ENCODE measurements around the gene TSSC4.

Gene TSSC4

GRCh38 chr11:2393941-2394817, 6.4 kb upstream of the TSSC4 start:
- Mint-ChIP-seq H3K4me3 (peak overlapping the region; percentile 44 to 59), H3K4me1 (ENCODE audit: low read depth in 2 of 2) (peaks cover 19 to 36% of the 10 kb centered on the region in 2 donors), H3K36me3 (ENCODE audit: insufficient read depth) (peaks cover 91% of the 10 kb centered on the region), H3K27ac (peak overlapping the region; percentile 56 to 66), H3K27me3 (no peaks in the 10 kb centered on the region), H3K9me3 (no peaks in the 10 kb centered on the region)
- DNase-seq: peak; percentile 36 to 45 (median 41)
- peak; percentile 74 for ATAC-seq (replicated peaks)

GRCh38 chr11:2394818-2395105, 5.8 kb upstream of the TSSC4 start:
- H3K27me3 Mint-ChIP-seq: no peaks in the 10 kb centered on the region
- peak overlapping the region; percentile 44 to 59 for H3K4me3 Mint-ChIP-seq
- ATAC-seq (replicated peaks) (no peak), DNase-seq (no peak)
- peaks cover 91% of the 10 kb centered on the region for H3K36me3 Mint-ChIP-seq (ENCODE audit: insufficient read depth)
- peaks cover 14 to 33% of the 10 kb centered on the region in 2 donors for H3K4me1 Mint-ChIP-seq (ENCODE audit: low read depth in 2 of 2)
- peak overlapping the region; percentile 56 to 66 for H3K27ac Mint-ChIP-seq
- no peaks in the 10 kb centered on the region for H3K9me3 Mint-ChIP-seq

DNA sequence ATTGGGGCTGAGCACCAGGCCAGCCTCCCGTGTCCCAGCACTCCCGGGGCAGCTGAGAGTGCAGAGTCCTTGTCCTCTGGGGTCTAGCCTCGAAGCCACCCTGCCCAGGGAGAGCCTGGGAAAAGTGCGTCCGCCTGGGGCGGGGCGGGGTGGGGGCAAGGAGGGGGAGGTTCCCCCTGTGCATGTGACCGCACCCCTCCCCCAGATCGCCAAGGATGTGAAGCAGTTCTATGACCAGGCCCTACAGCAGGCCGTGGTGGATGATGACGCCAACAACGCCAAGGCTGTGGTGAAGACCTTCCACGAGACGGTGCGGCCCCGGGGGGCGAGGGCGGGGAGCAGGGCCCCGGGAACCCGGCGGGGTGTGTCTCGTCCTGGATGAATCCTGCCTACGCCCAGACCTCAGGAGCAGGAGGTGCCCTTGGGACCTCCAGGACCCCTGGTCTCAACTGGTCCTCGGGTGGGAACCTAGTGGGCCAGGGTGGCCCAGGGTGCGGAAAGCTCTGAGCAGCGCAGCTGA, 5.3 kb upstream of the TSSC4 start:
- Mint-ChIP-seq H3K4me3 (peak overlapping the region; percentile 44 to 59), H3K4me1 (ENCODE audit: low read depth in 2 of 2) (peaks cover 9 to 30% of the 10 kb centered on the region in 2 donors), H3K27me3 (no peaks in the 10 kb centered on the region), H3K36me3 (ENCODE audit: insufficient read depth) (peaks cover 93% of the 10 kb centered on the region), H3K9me3 (no peaks in the 10 kb centered on the region), H3K27ac (peak overlapping the region; percentile 56 to 66)
- DNase-seq (no peak), ATAC-seq (replicated peaks) (no peak)

DNA sequence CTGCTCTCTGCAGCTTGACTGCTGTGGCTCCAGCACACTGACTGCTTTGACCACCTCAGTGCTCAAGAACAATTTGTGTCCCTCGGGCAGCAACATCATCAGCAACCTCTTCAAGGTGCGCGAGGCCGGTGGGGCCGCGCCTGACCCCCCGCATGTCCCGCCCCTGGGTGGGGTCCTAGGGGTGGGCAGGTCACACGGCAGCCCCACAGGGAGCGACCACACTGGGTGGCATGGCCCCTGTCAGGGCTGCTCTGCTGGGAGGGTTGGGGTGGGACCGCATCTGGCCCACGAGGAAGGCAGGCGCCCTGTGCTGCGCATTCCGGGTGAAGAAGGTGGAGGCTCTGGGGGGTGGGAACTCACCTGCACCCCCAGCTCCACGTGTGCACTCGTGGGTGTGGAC, 4.7 kb upstream of the TSSC4 start:
- H3K9me3 Mint-ChIP-seq: no peaks in the 10 kb centered on the region
- no peaks in the 10 kb centered on the region for H3K27me3 Mint-ChIP-seq

GRCh38 chr11:2396471-2396870, 4.1 kb upstream of the TSSC4 start:
- no peaks in the 10 kb centered on the region for H3K27me3 Mint-ChIP-seq
- peaks cover 6 to 30% of the 10 kb centered on the region in 2 donors for H3K4me1 Mint-ChIP-seq (ENCODE audit: low read depth in 2 of 2)
- no peak for DNase-seq
- ATAC-seq (replicated peaks): no peak
- peaks cover 87% of the 10 kb centered on the region for H3K36me3 Mint-ChIP-seq (ENCODE audit: insufficient read depth)
- no peaks in the 10 kb centered on the region for H3K9me3 Mint-ChIP-seq
- peak overlapping the region in 1 of 2 donors; percentile 62 for H3K27ac Mint-ChIP-seq
- H3K4me3 Mint-ChIP-seq: no peak overlapping the region

More for the DNA sequence above, 4.7 kb upstream of the TSSC4 start:
- Mint-ChIP-seq H3K4me3 (no peak overlapping the region), H3K36me3 (ENCODE audit: insufficient read depth) (peaks cover 93% of the 10 kb centered on the region), H3K27ac (peak overlapping the region in 1 of 2 donors; percentile 62), H3K4me1 (ENCODE audit: low read depth in 2 of 2) (peaks cover 6 to 28% of the 10 kb centered on the region in 2 donors)
- DNase-seq: no peak
- no peak for ATAC-seq (replicated peaks)

GRCh38 chr11:2397005-2397404, 3.5 kb upstream of the TSSC4 start:
- no peak overlapping the region for H3K4me3 Mint-ChIP-seq
- DNase-seq (no peak), ATAC-seq (replicated peaks) (no peak)
- no peaks in the 10 kb centered on the region for H3K9me3 Mint-ChIP-seq
- H3K36me3 Mint-ChIP-seq (ENCODE audit: insufficient read depth): peaks cover 87% of the 10 kb centered on the region
- H3K4me1 Mint-ChIP-seq (ENCODE audit: low read depth in 2 of 2): peaks cover 6 to 28% of the 10 kb centered on the region in 2 donors
- H3K27ac Mint-ChIP-seq: peak overlapping the region in 1 of 2 donors; percentile 96
- H3K27me3 Mint-ChIP-seq: no peaks in the 10 kb centered on the region

DNA sequence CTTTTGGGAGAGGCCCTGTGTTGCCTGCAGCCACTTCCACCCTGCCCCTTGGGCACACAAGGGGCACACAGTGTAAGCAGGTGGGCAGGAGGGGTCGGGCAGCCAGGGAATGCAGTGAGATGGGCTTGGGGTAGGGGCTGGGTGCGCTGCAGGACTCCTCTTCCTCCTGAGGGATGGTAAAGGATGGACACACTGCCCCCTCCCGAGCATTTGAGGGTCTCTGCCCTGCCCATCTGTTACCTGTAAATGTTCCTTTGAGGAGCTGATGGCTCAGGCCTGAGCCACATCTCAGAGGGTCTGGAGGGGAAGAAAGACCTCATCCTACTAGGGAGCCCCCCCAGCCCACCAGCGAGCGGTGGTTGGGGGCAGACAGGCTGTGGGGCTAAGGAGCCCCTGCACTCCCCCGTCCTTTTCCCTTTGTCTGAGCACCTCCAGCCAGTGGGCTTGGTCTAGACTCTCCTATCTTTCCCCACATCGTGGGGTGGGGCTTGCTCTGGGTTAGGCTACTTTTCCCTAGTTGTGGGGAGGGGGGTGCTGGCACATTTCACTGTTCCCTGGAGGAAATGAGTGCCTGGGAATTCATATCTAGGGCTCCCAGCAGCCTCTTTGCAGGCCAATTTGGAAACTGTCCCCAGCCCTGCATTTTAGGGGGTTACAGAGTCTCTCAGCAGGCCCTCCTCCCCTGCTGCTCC, 1.7 kb upstream of the TSSC4 start:
- DNase-seq: no peak
- H3K27ac Mint-ChIP-seq: peak overlapping the region; percentile 94 to 96
- H3K4me1 Mint-ChIP-seq (ENCODE audit: low read depth in 2 of 2): peaks cover 6 to 23% of the 10 kb centered on the region in 2 donors
- no peak for ATAC-seq (replicated peaks)
- no peaks in the 10 kb centered on the region for H3K27me3 Mint-ChIP-seq
- H3K36me3 Mint-ChIP-seq (ENCODE audit: insufficient read depth): peaks cover 85% of the 10 kb centered on the region
- H3K4me3 Mint-ChIP-seq: peak overlapping the region; percentile 92 to 93
- H3K9me3 Mint-ChIP-seq: no peaks in the 10 kb centered on the region

DNA sequence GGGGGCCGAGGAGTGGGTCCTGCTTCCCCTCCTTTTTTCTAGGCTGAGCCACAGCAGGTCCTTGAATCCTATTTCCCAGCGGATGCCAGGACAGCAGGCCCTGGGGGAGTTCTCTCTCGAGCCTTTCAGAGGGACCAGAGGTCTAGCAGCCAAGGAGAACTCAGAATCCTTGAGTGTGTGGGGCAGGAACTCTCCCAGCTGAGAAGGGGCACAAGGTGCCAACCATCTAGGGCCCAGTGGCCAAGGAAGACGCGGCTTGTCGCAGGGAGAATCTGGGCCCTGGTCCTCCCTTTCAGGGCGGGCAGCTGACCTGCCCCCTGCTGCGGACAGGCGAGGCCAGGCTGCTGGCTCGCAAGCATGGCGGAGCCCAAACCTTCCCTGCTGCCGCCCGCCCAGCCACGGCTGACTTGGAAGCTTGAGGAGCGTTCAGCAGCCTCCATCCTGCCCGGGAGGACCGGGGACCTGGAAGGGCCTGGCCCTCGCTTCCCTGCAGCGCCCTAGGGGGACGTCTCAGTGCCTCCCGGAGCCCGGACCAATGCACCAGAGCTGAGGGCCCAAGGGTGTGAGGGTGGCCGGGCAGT, 972 bp upstream of the TSSC4 start:
- no peaks in the 10 kb centered on the region for H3K9me3 Mint-ChIP-seq
- DNase-seq (peak in 2 of 3 experiments; percentile 18 to 27), ATAC-seq (replicated peaks) (peak; percentile 4)
- peaks cover 83% of the 10 kb centered on the region for H3K36me3 Mint-ChIP-seq (ENCODE audit: insufficient read depth)
- peak overlapping the region; percentile 94 to 96 for H3K27ac Mint-ChIP-seq
- peak overlapping the region; percentile 92 to 93 for H3K4me3 Mint-ChIP-seq
- H3K4me1 Mint-ChIP-seq (ENCODE audit: low read depth in 2 of 2): peaks cover 5 to 19% of the 10 kb centered on the region in 2 donors
- no peaks in the 10 kb centered on the region for H3K27me3 Mint-ChIP-seq

- Mint-ChIP-seq H3K4me1 (ENCODE audit: low read depth in 2 of 2) (peaks cover 0 to 14% of the 10 kb centered on the region in 2 donors), H3K27me3 (no peaks in the 10 kb centered on the region), H3K27ac (peak overlapping the region; percentile 94 to 96), H3K9me3 (no peaks in the 10 kb centered on the region), H3K4me3 (peak overlapping the region; percentile 92 to 93), H3K36me3 (ENCODE audit: insufficient read depth) (peaks cover 75% of the 10 kb centered on the region)
- no peak for DNase-seq
- no peak for ATAC-seq (replicated peaks)
These were observed 349 bp downstream of the TSSC4 start for GRCh38 chr11:2400762-2401435.

GRCh38 chr11:2401436-2401984, 960 bp downstream of the TSSC4 start:
- Mint-ChIP-seq H3K27me3 (no peaks in the 10 kb centered on the region), H3K36me3 (ENCODE audit: insufficient read depth) (peaks cover 69% of the 10 kb centered on the region), H3K9me3 (no peaks in the 10 kb centered on the region), H3K4me3 (peak overlapping the region; percentile 92 to 93), H3K4me1 (ENCODE audit: low read depth in 2 of 2) (peaks cover 0 to 14% of the 10 kb centered on the region in 2 donors), H3K27ac (peak overlapping the region; percentile 94 to 96)
- no peak for ATAC-seq (replicated peaks)
- DNase-seq: no peak

GRCh38 chr11:2402106-2402505, 1.6 kb downstream of the TSSC4 start:
- H3K9me3 Mint-ChIP-seq: no peaks in the 10 kb centered on the region
- peaks cover 63% of the 10 kb centered on the region for H3K36me3 Mint-ChIP-seq (ENCODE audit: insufficient read depth)
- peaks cover 0 to 14% of the 10 kb centered on the region in 2 donors for H3K4me1 Mint-ChIP-seq (ENCODE audit: low read depth in 2 of 2)
- DNase-seq (no peak), ATAC-seq (replicated peaks) (no peak)
- peak overlapping the region in 1 of 2 donors; percentile 96 for H3K27ac Mint-ChIP-seq
- H3K4me3 Mint-ChIP-seq: peak overlapping the region; percentile 92 to 93
- no peaks in the 10 kb centered on the region for H3K27me3 Mint-ChIP-seq

DNA sequence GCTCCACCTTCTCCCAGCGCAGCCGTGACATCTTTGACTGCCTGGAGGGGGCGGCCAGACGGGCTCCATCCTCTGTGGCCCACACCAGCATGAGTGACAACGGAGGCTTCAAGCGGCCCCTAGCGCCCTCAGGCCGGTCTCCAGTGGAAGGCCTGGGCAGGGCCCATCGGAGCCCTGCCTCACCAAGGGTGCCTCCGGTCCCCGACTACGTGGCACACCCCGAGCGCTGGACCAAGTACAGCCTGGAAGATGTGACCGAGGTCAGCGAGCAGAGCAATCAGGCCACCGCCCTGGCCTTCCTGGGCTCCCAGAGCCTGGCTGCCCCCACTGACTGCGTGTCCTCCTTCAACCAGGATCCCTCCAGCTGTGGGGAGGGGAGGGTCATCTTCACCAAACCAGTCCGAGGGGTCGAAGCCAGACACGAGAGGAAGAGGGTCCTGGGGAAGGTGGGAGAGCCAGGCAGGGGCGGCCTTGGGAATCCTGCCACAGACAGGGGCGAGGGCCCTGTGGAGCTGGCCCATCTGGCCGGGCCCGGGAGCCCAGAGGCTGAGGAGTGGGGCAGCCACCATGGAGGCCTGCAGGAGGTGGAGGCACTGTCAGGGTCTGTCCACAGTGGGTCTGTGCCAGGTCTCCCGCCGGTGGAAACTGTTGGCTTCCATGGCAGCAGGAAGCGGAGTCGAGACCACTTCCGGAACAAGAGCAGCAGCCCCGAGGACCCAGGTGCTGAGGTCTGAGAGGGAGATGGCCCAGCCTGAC, 2.5 kb downstream of the TSSC4 start:
- peak overlapping the region; percentile 37 to 46 for H3K4me3 Mint-ChIP-seq
- no peaks in the 10 kb centered on the region for H3K9me3 Mint-ChIP-seq
- no peak overlapping the region for H3K27ac Mint-ChIP-seq
- H3K4me1 Mint-ChIP-seq (ENCODE audit: low read depth in 2 of 2): peaks cover 0 to 14% of the 10 kb centered on the region in 2 donors
- peaks cover 53% of the 10 kb centered on the region for H3K36me3 Mint-ChIP-seq (ENCODE audit: insufficient read depth)
- no peaks in the 10 kb centered on the region for H3K27me3 Mint-ChIP-seq
- ATAC-seq (replicated peaks) (no peak), DNase-seq (no peak)

Data from effector memory CD8-positive, alpha-beta T cell (primary cell).